ENCODE measurements around the gene ARHGAP23. TPM values are rescaled to one million over a fixed set of nuclear protein-coding genes. Genes with fewer than 3 reads are reported as not detected.

Gene ARHGAP23
- total RNA-seq, 1 donor from 2014 or later = 157 TPM

DNA sequence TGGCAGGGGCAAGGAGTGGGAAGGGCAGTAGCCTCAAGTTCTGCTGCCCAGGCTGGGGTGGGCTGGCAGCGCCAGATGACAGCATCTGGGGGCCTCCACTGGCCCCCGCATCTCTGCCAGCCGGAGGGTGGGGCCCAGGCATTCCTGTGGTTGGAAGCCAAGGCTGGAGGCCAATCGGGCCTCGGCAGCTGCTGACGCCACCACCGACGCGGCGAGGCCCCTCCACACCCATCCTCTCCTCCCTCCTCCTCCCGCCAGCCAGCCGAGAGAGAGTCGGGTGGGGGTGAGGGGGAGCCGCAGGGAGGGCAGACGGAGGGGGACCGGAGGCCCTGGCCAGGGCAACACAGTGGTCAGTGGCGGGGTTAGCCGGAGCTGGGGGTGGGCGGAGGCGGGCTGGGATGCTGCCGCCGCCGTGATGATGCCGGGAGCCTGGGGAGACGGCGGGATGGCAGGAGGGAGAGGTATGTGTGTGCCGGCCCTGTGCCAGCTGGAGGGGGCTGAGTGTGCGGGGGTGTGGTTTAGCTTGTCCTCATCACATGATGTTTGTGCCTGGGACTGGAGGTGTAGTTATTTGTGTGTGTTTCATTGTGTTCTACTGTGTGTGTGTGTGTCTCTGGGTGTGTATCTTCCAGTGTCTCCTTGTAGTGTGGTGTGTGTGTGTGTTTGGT is 36.6 kb downstream of the ARHGAP23 start:
- TF ChIP-seq, protein P1, sequence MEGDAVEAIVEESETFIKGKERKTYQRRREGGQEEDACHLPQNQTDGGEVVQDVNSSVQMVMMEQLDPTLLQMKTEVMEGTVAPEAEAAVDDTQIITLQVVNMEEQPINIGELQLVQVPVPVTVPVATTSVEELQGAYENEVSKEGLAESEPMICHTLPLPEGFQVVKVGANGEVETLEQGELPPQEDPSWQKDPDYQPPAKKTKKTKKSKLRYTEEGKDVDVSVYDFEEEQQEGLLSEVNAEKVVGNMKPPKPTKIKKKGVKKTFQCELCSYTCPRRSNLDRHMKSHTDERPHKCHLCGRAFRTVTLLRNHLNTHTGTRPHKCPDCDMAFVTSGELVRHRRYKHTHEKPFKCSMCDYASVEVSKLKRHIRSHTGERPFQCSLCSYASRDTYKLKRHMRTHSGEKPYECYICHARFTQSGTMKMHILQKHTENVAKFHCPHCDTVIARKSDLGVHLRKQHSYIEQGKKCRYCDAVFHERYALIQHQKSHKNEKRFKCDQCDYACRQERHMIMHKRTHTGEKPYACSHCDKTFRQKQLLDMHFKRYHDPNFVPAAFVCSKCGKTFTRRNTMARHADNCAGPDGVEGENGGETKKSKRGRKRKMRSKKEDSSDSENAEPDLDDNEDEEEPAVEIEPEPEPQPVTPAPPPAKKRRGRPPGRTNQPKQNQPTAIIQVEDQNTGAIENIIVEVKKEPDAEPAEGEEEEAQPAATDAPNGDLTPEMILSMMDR (IDR thresholded peaks at IDR 0.05) = no peak
- peaks cover 73% of the 10 kb centered on the region for H3K4me1 Mint-ChIP-seq (ENCODE audit: low read depth)
- peak overlapping the region; percentile 83 for H3K4me3 Mint-ChIP-seq (ENCODE audit: unreplicated experiment)
- H3K27me3 Mint-ChIP-seq (ENCODE audit: low read depth) = no peaks in the 10 kb centered on the region
- H3K27ac Mint-ChIP-seq (ENCODE audit: unreplicated experiment) = peak overlapping the region; percentile 99
- H3K36me3 Mint-ChIP-seq (ENCODE audit: low read depth) = peaks cover 32% of the 10 kb centered on the region
- DNase-seq (ENCODE audit: low spot score) = no peak
- no peaks in the 10 kb centered on the region for H3K9me3 Mint-ChIP-seq (ENCODE audit: low read depth)

GRCh38 chr17:38465391-38466345 is 37.4 kb downstream of the ARHGAP23 start:
- Mint-ChIP-seq H3K36me3 (ENCODE audit: low read depth) (peaks cover 32% of the 10 kb centered on the region), H3K4me3 (ENCODE audit: unreplicated experiment) (peak overlapping the region; percentile 83), H3K4me1 (ENCODE audit: low read depth) (peaks cover 72% of the 10 kb centered on the region), H3K9me3 (ENCODE audit: low read depth) (no peaks in the 10 kb centered on the region), H3K27ac (ENCODE audit: unreplicated experiment) (peak overlapping the region; percentile 99), H3K27me3 (ENCODE audit: low read depth) (no peaks in the 10 kb centered on the region)
- TF ChIP-seq, protein P1 (IDR thresholded peaks at IDR 0.05) = no peak
- no peak for DNase-seq (ENCODE audit: low spot score)

DNA sequence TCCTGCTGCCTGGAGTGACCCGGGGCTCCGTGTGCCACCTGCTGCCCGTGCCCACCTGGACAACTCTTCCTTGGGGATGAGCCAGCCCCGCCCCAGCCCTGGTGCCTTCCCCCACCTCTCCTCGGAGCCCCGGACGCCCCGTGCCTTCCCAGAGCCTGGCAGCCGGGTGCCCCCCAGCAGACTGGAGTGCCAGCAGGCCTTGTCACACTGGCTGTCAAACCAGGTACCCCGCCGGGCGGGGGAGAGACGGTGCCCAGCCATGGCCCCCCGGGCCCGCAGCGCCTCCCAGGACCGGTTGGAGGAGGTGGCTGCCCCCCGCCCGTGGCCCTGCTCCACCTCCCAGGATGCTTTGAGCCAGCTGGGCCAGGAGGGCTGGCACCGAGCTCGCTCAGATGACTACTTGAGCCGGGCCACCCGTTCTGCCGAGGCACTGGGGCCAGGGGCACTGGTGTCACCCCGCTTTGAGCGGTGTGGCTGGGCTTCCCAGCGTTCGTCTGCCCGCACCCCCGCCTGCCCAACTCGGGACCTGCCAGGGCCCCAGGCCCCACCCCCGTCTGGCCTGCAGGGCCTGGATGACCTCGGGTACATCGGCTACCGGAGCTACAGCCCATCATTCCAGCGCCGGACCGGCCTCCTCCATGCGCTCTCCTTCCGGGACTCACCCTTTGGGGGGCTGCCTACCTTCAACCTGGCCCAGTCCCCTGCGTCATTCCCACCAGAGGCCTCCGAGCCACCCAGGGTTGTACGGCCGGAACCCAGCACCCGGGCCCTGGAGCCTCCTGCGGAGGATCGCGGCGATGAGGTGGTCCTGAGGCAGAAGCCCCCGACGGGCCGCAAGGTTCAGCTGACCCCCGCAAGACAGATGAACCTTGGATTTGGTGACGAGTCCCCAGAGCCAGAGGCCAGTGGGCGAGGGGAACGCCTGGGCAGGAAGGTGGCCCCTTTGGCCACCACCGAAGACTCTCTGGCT is 38.4 kb downstream of the ARHGAP23 start:
- Mint-ChIP-seq H3K27me3 (ENCODE audit: low read depth) (no peaks in the 10 kb centered on the region), H3K4me1 (ENCODE audit: low read depth) (peaks cover 74% of the 10 kb centered on the region), H3K9me3 (ENCODE audit: low read depth) (no peaks in the 10 kb centered on the region), H3K4me3 (ENCODE audit: unreplicated experiment) (no peak overlapping the region), H3K27ac (ENCODE audit: unreplicated experiment) (no peak overlapping the region), H3K36me3 (ENCODE audit: low read depth) (peaks cover 36% of the 10 kb centered on the region)
- TF ChIP-seq, protein P1 (IDR thresholded peaks at IDR 0.05) = no peak
- no peak for DNase-seq (ENCODE audit: low spot score)

GRCh38 chr17:38467491-38467890 is 39.2 kb downstream of the ARHGAP23 start:
- peaks cover 76% of the 10 kb centered on the region for H3K4me1 Mint-ChIP-seq (ENCODE audit: low read depth)

More at GRCh38 chr17:38467491-38467890, 39.2 kb downstream of the ARHGAP23 start:
- H3K9me3 Mint-ChIP-seq (ENCODE audit: low read depth) = no peaks in the 10 kb centered on the region
- no peaks in the 10 kb centered on the region for H3K27me3 Mint-ChIP-seq (ENCODE audit: low read depth)
- peaks cover 41% of the 10 kb centered on the region for H3K36me3 Mint-ChIP-seq (ENCODE audit: low read depth)
- DNase-seq (ENCODE audit: low spot score) = no peak
- peak overlapping the region; percentile 56 for H3K27ac Mint-ChIP-seq (ENCODE audit: unreplicated experiment)
- TF ChIP-seq, protein P1 (IDR thresholded peaks at IDR 0.05) = no peak
- H3K4me3 Mint-ChIP-seq (ENCODE audit: unreplicated experiment) = peak overlapping the region; percentile 53

All from chondrocyte (in vitro differentiated cells).